HepG2 (cell line): ENCODE results near the gene ABI3BP. TPM values are rescaled to one million over a fixed set of nuclear protein-coding genes. Genes with fewer than 3 reads are reported as not detected.

Source experiments
- BATF2 ChIP-seq: sonication (generic); formaldehyde crosslinking; IDR thresholded peaks from 2 replicates; pipeline ENCODE4 v1.8.0; 2022; ENCODE audit warnings: mild to moderate bottlenecking, missing genetic modification reagents, moderate library complexity
- BCLAF1 ChIP-seq: fragments of 450-650 bp; IDR thresholded peaks from 2 replicates; pipeline ENCODE4 v1.6.1; 2017; ENCODE audit warnings: mild to moderate bottlenecking
- GATA4 ChIP-seq: sonication (generic); IDR thresholded peaks from 2 replicates; pipeline ENCODE4 v1.6.1; 2016; ENCODE audit warnings: antibody characterized with exemption, low read depth, borderline replicate concordance
- NR2F6 ChIP-seq, 2 experiments: IDR thresholded peaks; 2 replicates each; pipeline ENCODE4 v1.6.1; 2016; ENCODE audit warnings: antibody characterized with exemption in 1 of 2, mild to moderate bottlenecking in 1 of 2
- PHB2 ChIP-seq: fragments of 450-650 bp; IDR thresholded peaks from 2 replicates; pipeline ENCODE4 v1.6.1; 2018; ENCODE audit not compliant: partially characterized antibody
- SIN3A ChIP-seq: IDR thresholded peaks from 2 replicates; pipeline ENCODE4 v1.6.1; 2011; ENCODE audit warnings: low read depth, mild to moderate bottlenecking, control low read depth, low read length, borderline replicate concordance
- SMC3 ChIP-seq: IDR thresholded peaks from 2 replicates; pipeline ENCODE4 v1.6.1; 2011; ENCODE audit warnings: low read length, improper control_type of control experiment
- SRSF1 ChIP-seq: fragments of 200-400 bp; formaldehyde crosslinking; optimal IDR thresholded peaks from 2 replicates; pipeline ENCODE3; 2017; ENCODE audit warnings: mild to moderate bottlenecking, low read depth, low read length, moderate library complexity
- TCF12 ChIP-seq, 2 experiments: fragments of 450-650 bp in 1 of 2; sonication (generic) in 1 of 2; formaldehyde crosslinking in 1 of 2; IDR thresholded peaks; 2 replicates each; pipeline versions ENCODE4 v1.6.1 to v1.8.0; 2017 to 2022; ENCODE audit warnings: antibody characterized with exemption in 1 of 2, mild to moderate bottlenecking in 1 of 2, missing genetic modification reagents in 1 of 2, moderate library complexity in 1 of 2
- TGIF2 ChIP-seq: IDR thresholded peaks from 2 replicates; pipeline ENCODE4 v1.6.1; 2016; ENCODE audit warnings: control low read depth, missing compliant biosample characterization
- ZNF10 ChIP-seq: sonication (generic); formaldehyde crosslinking; IDR thresholded peaks from 2 replicates; pipeline ENCODE4 v1.4.0; 2020; ENCODE audit warnings: mild to moderate bottlenecking, low read depth, missing genetic modification reagents, borderline replicate concordance
- ZNF143 ChIP-seq: sonication (generic); formaldehyde crosslinking; IDR thresholded peaks from 2 replicates; pipeline ENCODE4 v1.4.0; 2020; ENCODE audit warnings: missing genetic modification reagents
- ZNF235 ChIP-seq: sonication (generic); formaldehyde crosslinking; IDR thresholded peaks from 2 replicates; pipeline ENCODE4 v1.8.1; 2023; ENCODE audit warnings: mild to moderate bottlenecking, missing genetic modification reagents, borderline replicate concordance
- ZNF337 ChIP-seq: sonication (generic); formaldehyde crosslinking; IDR thresholded peaks from 2 replicates; pipeline ENCODE4 v1.5.1; 2020; ENCODE audit warnings: missing genetic modification reagents, low read depth, mild to moderate bottlenecking, borderline replicate concordance
- ZNF446 ChIP-seq: sonication (generic); formaldehyde crosslinking; IDR thresholded peaks from 2 replicates; pipeline ENCODE4 v1.5.0; 2020; ENCODE audit warnings: mild to moderate bottlenecking, missing genetic modification reagents
- ZNF678 ChIP-seq: sonication (generic); formaldehyde crosslinking; IDR thresholded peaks from 2 replicates; pipeline ENCODE4 v1.4.0; 2020; ENCODE audit warnings: mild to moderate bottlenecking, missing genetic modification reagents
- ZNF75D ChIP-seq: sonication (generic); formaldehyde crosslinking; IDR thresholded peaks from 2 replicates; pipeline ENCODE4 v1.8.1; 2023; ENCODE audit warnings: missing genetic modification reagents, mild to moderate bottlenecking, borderline replicate concordance
- polyA plus RNA-seq, 8 experiments: library from polyadenylated mRNA; depleted of rRNA in 3 of 8; stranded (reverse) in 7 of 8; unstranded in 1 of 8; fragments of >200 nt; fragmentation: Illumina TruSeq in 4 of 8; extraction: Trizol in 4 of 8; gene quantifications; 2 replicates each; pipeline versions ENCODE4 v1.2.1 to v1.2.3, GENCODE V29; 2011 to 2016; ENCODE audit warnings: low read depth in 4 of 8, missing spikeins in 1 of 8, mixed read lengths in 1 of 8; ENCODE audit not compliant: insufficient read depth in 1 of 8
- total RNA-seq, 5 experiments: library from RNA; depleted of rRNA; stranded (reverse); fragments of >200 nt; fragmentation: Illumina TruSeq; extraction: Trizol; gene quantifications; 2 replicates each; pipeline ENCODE4 v1.2.3, GENCODE V29; 2016; ENCODE audit warnings: low read depth in 1 of 5
- TF ChIP-seq, protein P1 (sequence below): sonication (generic); formaldehyde crosslinking; IDR thresholded peaks from 2 replicates; pipeline ENCODE4 v1.8.1; 2022; ENCODE audit warnings: mild to moderate bottlenecking, missing genetic modification reagents
- TF ChIP-seq, protein P2 (sequence below): sonication (generic); formaldehyde crosslinking; IDR thresholded peaks from 2 replicates; pipeline ENCODE4 v1.5.0; 2020; ENCODE audit warnings: missing genetic modification reagents, mild to moderate bottlenecking, borderline replicate concordance
- TF ChIP-seq, protein P3 (sequence below), 2 experiments: sonication (generic) in 1 of 2; formaldehyde crosslinking in 1 of 2; IDR thresholded peaks; 2 replicates each; pipeline versions ENCODE4 v1.4.0 to v1.6.1; 2018 to 2020; ENCODE audit warnings: missing genetic modification reagents in 2 of 2, borderline replicate concordance in 1 of 2, low read depth in 1 of 2, mild to moderate bottlenecking in 1 of 2, missing biosample characterization in 1 of 2

The ABI3BP gene
- total and polyA plus RNA-seq, 2 of the 13 experiments (the other 11 are each of a cell fraction or from before 2014, with no cell fraction given), result not detected

- TF ChIP-seq, protein P1, sequence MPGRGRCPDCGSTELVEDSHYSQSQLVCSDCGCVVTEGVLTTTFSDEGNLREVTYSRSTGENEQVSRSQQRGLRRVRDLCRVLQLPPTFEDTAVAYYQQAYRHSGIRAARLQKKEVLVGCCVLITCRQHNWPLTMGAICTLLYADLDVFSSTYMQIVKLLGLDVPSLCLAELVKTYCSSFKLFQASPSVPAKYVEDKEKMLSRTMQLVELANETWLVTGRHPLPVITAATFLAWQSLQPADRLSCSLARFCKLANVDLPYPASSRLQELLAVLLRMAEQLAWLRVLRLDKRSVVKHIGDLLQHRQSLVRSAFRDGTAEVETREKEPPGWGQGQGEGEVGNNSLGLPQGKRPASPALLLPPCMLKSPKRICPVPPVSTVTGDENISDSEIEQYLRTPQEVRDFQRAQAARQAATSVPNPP (CRISPR knock-in tag), result peak; percentile 81; the same call in 1 of the 2 replicates
- TF ChIP-seq BATF2 (CRISPR knock-in tag) (peak; percentile 79; the same call in 1 of the 2 replicates), ZNF337 (no peak), ZNF678 (CRISPR knock-in tag) (peak; percentile 58; the same call in 1 of the 2 replicates), SIN3A (peak; percentile 58; the same call in 1 of the 2 replicates), ZNF446 (CRISPR knock-in tag) (no peak), PHB2 (no peak), ZNF235 (CRISPR knock-in tag) (no peak), NR2F6 (IDR thresholded peaks at IDR 0.05) (no peak), NR2F6 (CRISPR knock-in tag; IDR thresholded peaks at IDR 0.05) (peak; percentile 9; the same call in 1 of the 2 replicates), ZNF75D (CRISPR knock-in tag) (no peak), GATA4 (no peak), TCF12 (IDR thresholded peaks at IDR 0.05) (no peak), TCF12 (CRISPR knock-in tag; IDR thresholded peaks at IDR 0.05) (no peak; the same call in 1 of the 2 replicates), ZNF10 (no peak), SMC3 (no peak), SRSF1 (no peak), ZNF143 (CRISPR knock-in tag) (peak; percentile 84), BCLAF1 (no peak), TGIF2 (peak; percentile 57)
- TF ChIP-seq, protein P2, sequence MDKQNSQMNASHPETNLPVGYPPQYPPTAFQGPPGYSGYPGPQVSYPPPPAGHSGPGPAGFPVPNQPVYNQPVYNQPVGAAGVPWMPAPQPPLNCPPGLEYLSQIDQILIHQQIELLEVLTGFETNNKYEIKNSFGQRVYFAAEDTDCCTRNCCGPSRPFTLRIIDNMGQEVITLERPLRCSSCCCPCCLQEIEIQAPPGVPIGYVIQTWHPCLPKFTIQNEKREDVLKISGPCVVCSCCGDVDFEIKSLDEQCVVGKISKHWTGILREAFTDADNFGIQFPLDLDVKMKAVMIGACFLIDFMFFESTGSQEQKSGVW, result no peak
- TF ChIP-seq, protein P3, sequence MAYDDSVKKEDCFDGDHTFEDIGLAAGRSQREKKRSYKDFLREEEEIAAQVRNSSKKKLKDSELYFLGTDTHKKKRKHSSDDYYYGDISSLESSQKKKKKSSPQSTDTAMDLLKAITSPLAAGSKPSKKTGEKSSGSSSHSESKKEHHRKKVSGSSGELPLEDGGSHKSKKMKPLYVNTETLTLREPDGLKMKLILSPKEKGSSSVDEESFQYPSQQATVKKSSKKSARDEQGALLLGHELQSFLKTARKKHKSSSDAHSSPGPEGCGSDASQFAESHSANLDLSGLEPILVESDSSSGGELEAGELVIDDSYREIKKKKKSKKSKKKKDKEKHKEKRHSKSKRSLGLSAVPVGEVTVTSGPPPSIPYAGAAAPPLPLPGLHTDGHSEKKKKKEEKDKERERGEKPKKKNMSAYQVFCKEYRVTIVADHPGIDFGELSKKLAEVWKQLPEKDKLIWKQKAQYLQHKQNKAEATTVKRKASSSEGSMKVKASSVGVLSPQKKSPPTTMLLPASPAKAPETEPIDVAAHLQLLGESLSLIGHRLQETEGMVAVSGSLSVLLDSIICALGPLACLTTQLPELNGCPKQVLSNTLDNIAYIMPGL (CRISPR knock-in tag; IDR thresholded peaks at IDR 0.05; ENCODE audit: borderline replicate concordance in 1 of 2, low read depth in 1 of 2), result peak; percentile 34 to 82; a peak in 3 of 4 replicates
Measured at GRCh38 chr3:100708989-100709841, 284.0 kb downstream of the ABI3BP start, which contains the start of gene TFG (continued).
